Naive thymus-derived CD8-positive, alpha-beta T cell (primary cell): ENCODE measurements around the gene CHCT1. TPM values are rescaled to one million over a fixed set of nuclear protein-coding genes. Genes with fewer than 3 reads are reported as not detected.
"Not testable (repeated sequence)": the region's sequence is repeated elsewhere in the genome, so short reads cannot be mapped to it uniquely, and the experiment has no call there.

Experiments
- ATAC-seq, 2 donors: fragments of 150-1000 bp; cut with Tn5 transposase in 1 of 2; sonication (Bioruptor Pico), chemical (Tn5 transposase) in 1 of 2; 1 replicate in 1 of 2; 2 replicates in 1 of 2; pipeline ENCODE4 v1.10.0; 2021; ENCODE audit warnings: mild to moderate bottlenecking in 2 of 2, moderate library complexity in 2 of 2
- POLR2A ChIA-PET: fragments of 350-600 bp; sonication (Branson Sonifier 250); formaldehyde crosslinking; loops from one replicate; lab custom pipeline; 2021; ENCODE audit warnings: antibody characterized with exemption; lab: Charles Lee
- DNase-seq, 10 donors: peaks; one replicate each; pipeline versions ENCODE4 v3.0.0 to v3.0.0-alpha.2; 2020 to 2022
- H3K27ac Mint-ChIP-seq, 10 donors: one replicate each; pipeline ENCODE4 v1.8.0; 2020 to 2022; ENCODE audit warnings: mild to moderate bottlenecking in 10 of 10, mixed read lengths in 10 of 10, moderate library complexity in 4 of 10, inconsistent platforms in 1 of 10
- H3K27me3 Mint-ChIP-seq, 5 donors: one replicate each; pipeline ENCODE4 v1.8.0; 2021 to 2022; ENCODE audit warnings: mixed read lengths in 5 of 5
- H3K36me3 Mint-ChIP-seq, 3 donors: one replicate each; pipeline ENCODE4 v1.8.0; 2020 to 2022; ENCODE audit warnings: mixed read lengths in 3 of 3, mild to moderate bottlenecking in 2 of 3, inconsistent platforms in 1 of 3
- H3K4me1 Mint-ChIP-seq, 4 donors: one replicate each; pipeline ENCODE4 v1.8.0; 2021 to 2022; ENCODE audit warnings: mixed read lengths in 4 of 4
- H3K4me3 Mint-ChIP-seq, 10 donors: one replicate each; pipeline ENCODE4 v1.8.0; 2020 to 2022; ENCODE audit warnings: mild to moderate bottlenecking in 10 of 10, mixed read lengths in 10 of 10, moderate library complexity in 6 of 10, inconsistent platforms in 1 of 10
- H3K9me3 Mint-ChIP-seq, 9 donors: one replicate each; pipeline ENCODE4 v1.8.0; 2020 to 2022; ENCODE audit warnings: mixed read lengths in 9 of 9, mild to moderate bottlenecking in 3 of 9, inconsistent platforms in 1 of 9, moderate library complexity in 1 of 9
- polyA plus RNA-seq, 3 donors: library from polyadenylated mRNA; unstranded; fragments of 300-500 nt; fragmentation: Illumina TruSeq; gene quantifications; one replicate each; pipeline ENCODE4 v1.2.3, GENCODE V29; 2021
- total RNA-seq, 8 experiments: library from RNA in 2 of 8; stranded (reverse) in 2 of 8; gene quantifications; one replicate each; pipeline ENCODE4 v1.2.3 and lab custom pipeline; 2021 to 2026

CHCT1 gene
- total and polyA plus RNA-seq, 5 experiments from 2014 or later = not detected

GRCh38 chr17:60433021-60433997 is 11.0 kb downstream of the CHCT1 start:
- peaks cover 0 to 11% (median 3%) of the 10 kb centered on the region in 5 donors for H3K27me3 Mint-ChIP-seq
- DNase-seq, H3K27ac Mint-ChIP-seq, ATAC-seq, H3K9me3 Mint-ChIP-seq, H3K4me3 Mint-ChIP-seq, H3K4me1 Mint-ChIP-seq, POLR2A ChIA-PET, H3K36me3 Mint-ChIP-seq: not testable (repeated sequence)

DNA sequence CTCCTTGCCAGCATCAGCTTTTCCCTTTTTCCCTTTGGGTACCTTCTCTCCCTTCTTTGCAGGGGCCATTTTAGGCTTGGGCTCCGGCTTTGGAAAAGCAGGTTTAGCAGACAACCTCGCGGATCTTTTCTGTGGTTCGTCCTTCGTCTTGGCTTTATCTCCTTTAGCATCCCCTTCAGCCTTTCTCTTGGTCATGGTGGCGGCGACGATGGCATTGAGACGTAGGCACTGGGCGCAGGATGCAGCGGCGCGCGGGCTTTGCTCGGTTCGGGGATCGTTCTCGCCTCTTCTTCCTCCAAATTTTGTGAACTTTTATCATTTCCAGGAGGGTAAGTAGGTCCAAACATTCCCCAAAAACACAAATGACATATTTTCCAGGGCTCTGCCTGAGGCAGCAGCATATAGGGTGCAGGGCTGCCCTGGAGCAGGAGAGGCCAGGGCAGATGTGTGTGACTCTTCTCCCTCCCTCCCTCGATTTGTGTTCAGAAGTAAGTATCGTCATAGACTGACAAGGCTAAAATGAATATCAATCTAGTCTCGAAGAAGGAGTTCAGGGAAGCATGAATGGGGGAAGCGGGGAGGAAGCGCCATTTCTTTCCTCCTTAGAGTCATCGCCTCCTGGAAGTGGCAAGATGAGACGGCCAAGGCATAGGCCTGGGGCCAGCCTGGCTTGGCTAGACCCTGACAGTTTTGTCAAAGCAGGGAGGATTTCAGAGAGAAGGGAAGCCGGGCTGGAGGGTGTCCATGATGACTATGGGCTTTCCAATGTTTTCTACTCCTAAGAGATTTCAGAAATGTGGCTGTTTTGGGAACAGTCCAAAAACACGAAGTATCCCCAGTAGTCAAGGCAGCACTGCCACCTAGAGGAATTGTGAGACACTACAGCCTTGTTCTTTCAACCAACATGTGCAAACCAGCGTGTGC is 13.2 kb downstream of the CHCT1 start:
- H3K27me3 Mint-ChIP-seq = peaks cover 0 to 11% (median 2%) of the 10 kb centered on the region in 5 donors
- ATAC-seq (peak; percentile 57 to 68), DNase-seq (peak in 9 of 10 donors; percentile 37 to 75 (median 59))
- no peaks in the 10 kb centered on the region for H3K36me3 Mint-ChIP-seq
- no peak overlapping the region for H3K27ac Mint-ChIP-seq
- no peak overlapping the region for H3K4me3 Mint-ChIP-seq
- peaks cover 0 to 2% (median 0%) of the 10 kb centered on the region in 4 donors for H3K4me1 Mint-ChIP-seq
- POLR2A ChIA-PET = no interaction called here
- no peaks in the 10 kb centered on the region for H3K9me3 Mint-ChIP-seq

DNA sequence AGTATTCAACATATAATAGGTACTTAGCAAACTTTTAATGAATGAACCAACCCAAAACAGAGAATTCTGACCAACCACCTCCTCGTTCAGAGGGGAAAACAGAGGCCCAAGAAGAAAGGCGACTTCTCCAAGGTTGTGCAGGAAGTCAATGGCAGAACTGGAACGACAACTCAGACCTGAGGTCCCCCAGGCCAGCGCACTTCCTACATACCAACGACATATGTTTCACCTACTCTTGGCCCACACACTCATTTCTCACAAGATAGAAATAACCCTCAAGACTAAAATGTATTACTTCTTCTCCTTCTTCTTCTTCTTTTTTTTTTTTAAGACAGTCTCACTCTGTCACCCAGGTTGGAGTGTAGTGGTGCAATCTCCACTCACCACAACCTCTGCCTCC is 14.4 kb downstream of the CHCT1 start:
- Mint-ChIP-seq H3K36me3 (no peaks in the 10 kb centered on the region), H3K9me3 (no peaks in the 10 kb centered on the region), H3K27ac (no peak overlapping the region), H3K4me1 (peaks cover 0 to 2% (median 0%) of the 10 kb centered on the region in 4 donors), H3K4me3 (no peak overlapping the region), H3K27me3 (peaks cover 0 to 11% (median 2%) of the 10 kb centered on the region in 5 donors)
- no peak for DNase-seq
- no peak for ATAC-seq
- POLR2A ChIA-PET = no interaction called here

DNA sequence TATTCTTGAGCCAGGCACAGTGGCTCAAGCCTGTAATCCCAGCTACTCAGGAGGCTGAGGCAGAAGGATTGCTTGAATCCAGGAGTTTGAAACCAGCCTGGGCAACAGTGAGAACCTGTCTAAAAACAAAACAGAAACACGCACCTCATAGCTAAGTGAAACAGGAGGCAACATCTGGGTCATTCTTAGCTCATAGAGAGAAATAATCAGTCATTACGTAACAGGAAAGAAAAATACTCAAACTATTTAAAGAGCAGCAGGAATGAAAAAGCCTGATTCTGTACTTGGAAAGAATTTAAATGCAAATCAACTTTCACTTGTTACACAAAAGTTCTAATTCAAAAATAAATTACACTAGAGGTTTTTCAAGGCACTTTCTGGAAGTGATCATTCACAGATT is 17.2 kb downstream of the CHCT1 start:
- Mint-ChIP-seq H3K36me3 (peaks cover 0 to under 1% (median 0%) of the 10 kb centered on the region in 3 donors), H3K27me3 (peaks cover 0 to 6% (median 2%) of the 10 kb centered on the region in 5 donors), H3K4me3 (no peak overlapping the region), H3K27ac (no peak overlapping the region), H3K4me1 (peaks cover 0 to 2% (median 0%) of the 10 kb centered on the region in 4 donors), H3K9me3 (no peaks in the 10 kb centered on the region)
- DNase-seq = no peak
- POLR2A ChIA-PET = interaction anchor here (0.5 to 0.7 kb wide), 2 partner anchors 310 to 403 kb away, joined by 4 to 5 read pairs; no protein-coding TSS in a partner anchor
- ATAC-seq = no peak

- Mint-ChIP-seq H3K4me3 (no peak overlapping the region), H3K9me3 (no peaks in the 10 kb centered on the region), H3K36me3 (peaks cover 0 to 21% (median 2%) of the 10 kb centered on the region in 3 donors), H3K4me1 (no peaks in the 10 kb centered on the region), H3K27me3 (no peaks in the 10 kb centered on the region), H3K27ac (no peak overlapping the region)
- POLR2A ChIA-PET = no interaction called here
- no peak for DNase-seq
- no peak for ATAC-seq
Observed at GRCh38 chr17:60442271-60443173, 20.2 kb downstream of the CHCT1 start.

GRCh38 chr17:60443713-60444112 is 21.4 kb downstream of the CHCT1 start:
- Mint-ChIP-seq H3K27me3 (no peaks in the 10 kb centered on the region), H3K9me3 (no peaks in the 10 kb centered on the region), H3K4me1 (no peaks in the 10 kb centered on the region), H3K4me3 (no peak overlapping the region), H3K36me3 (peaks cover 0 to 33% (median 8%) of the 10 kb centered on the region in 3 donors), H3K27ac (no peak overlapping the region)
- ATAC-seq = no peak
- no peak for DNase-seq
- POLR2A ChIA-PET = no interaction called here

- H3K27me3 Mint-ChIP-seq = no peaks in the 10 kb centered on the region
- no peak for DNase-seq
- peak overlapping the region in 2 of 10 donors; percentile 7 to 40 for H3K27ac Mint-ChIP-seq
- no peak overlapping the region for H3K4me3 Mint-ChIP-seq
- no peaks in the 10 kb centered on the region for H3K9me3 Mint-ChIP-seq
- no peaks in the 10 kb centered on the region for H3K4me1 Mint-ChIP-seq
- ATAC-seq = no peak
- peaks cover 0 to 45% (median 8%) of the 10 kb centered on the region in 3 donors for H3K36me3 Mint-ChIP-seq
- POLR2A ChIA-PET = no interaction called here
Observed at GRCh38 chr17:60445144-60445543, 22.9 kb downstream of the CHCT1 start.

GRCh38 chr17:60447375-60447774 is 25.1 kb downstream of the CHCT1 start:
- Mint-ChIP-seq H3K36me3 (peaks cover 0 to 66% (median 12%) of the 10 kb centered on the region in 3 donors), H3K4me1 (no peaks in the 10 kb centered on the region), H3K27me3 (no peaks in the 10 kb centered on the region), H3K4me3 (no peak overlapping the region), H3K27ac (peak overlapping the region in 1 of 10 donors; percentile 13), H3K9me3 (no peaks in the 10 kb centered on the region)
- POLR2A ChIA-PET = no interaction called here
- DNase-seq = no peak
- ATAC-seq = no peak

- H3K27ac Mint-ChIP-seq = peak overlapping the region in 1 of 10 donors; percentile 1
- ATAC-seq (no peak), DNase-seq (no peak)
- H3K36me3 Mint-ChIP-seq = peaks cover 0 to 87% (median 12%) of the 10 kb centered on the region in 3 donors
- H3K4me1 Mint-ChIP-seq = no peaks in the 10 kb centered on the region
- POLR2A ChIA-PET = no interaction called here
- H3K4me3 Mint-ChIP-seq = no peak overlapping the region
- H3K27me3 Mint-ChIP-seq = no peaks in the 10 kb centered on the region
- no peaks in the 10 kb centered on the region for H3K9me3 Mint-ChIP-seq
Observed at GRCh38 chr17:60451071-60451470, 28.8 kb downstream of the CHCT1 start.

GRCh38 chr17:60451965-60452364 is 29.7 kb downstream of the CHCT1 start:
- no peak for DNase-seq
- Mint-ChIP-seq H3K36me3 (peaks cover 0 to 87% (median 16%) of the 10 kb centered on the region in 3 donors), H3K27me3 (no peaks in the 10 kb centered on the region), H3K4me1 (no peaks in the 10 kb centered on the region), H3K9me3 (no peaks in the 10 kb centered on the region), H3K4me3 (no peak overlapping the region), H3K27ac (peak overlapping the region in 2 of 10 donors; percentile 47 to 60)
- ATAC-seq = no peak
- POLR2A ChIA-PET = no interaction called here

DNA sequence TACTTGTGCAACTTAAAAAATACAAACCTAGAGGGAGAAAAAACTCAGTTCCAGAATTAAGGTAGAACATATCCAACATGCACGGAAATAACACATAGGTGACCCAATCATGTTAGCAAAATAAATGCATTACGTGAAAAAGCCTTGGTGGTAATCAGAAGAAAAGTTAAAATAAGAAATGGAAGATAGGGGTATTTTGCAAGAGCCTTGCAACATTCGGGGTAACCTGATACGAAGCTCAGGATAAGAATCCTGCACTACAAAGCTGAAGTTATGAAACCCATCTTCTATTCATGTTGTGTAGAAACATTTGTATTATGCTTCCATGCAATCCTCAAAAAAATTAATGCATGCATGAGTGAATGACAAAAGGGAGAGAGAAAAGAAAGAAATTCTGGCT is 33.1 kb downstream of the CHCT1 start:
- no peak overlapping the region for H3K4me3 Mint-ChIP-seq
- H3K27ac Mint-ChIP-seq = no peak overlapping the region
- no peaks in the 10 kb centered on the region for H3K9me3 Mint-ChIP-seq
- peaks cover 0 to 89% (median 28%) of the 10 kb centered on the region in 3 donors for H3K36me3 Mint-ChIP-seq
- POLR2A ChIA-PET = no interaction called here
- ATAC-seq = no peak
- DNase-seq = no peak
- H3K4me1 Mint-ChIP-seq = peaks cover 0 to 3% (median 0%) of the 10 kb centered on the region in 4 donors
- H3K27me3 Mint-ChIP-seq = no peaks in the 10 kb centered on the region
